A673 (cell line): ENCODE results near the gene LDLRAP1.
"Not testable (repeated sequence)": the region's sequence is repeated elsewhere in the genome, so short reads cannot be mapped to it uniquely, and the experiment has no call there.

Experiments used
- CTCF ChIP-seq: fragments of 300-800, 200-600 bp; sonication (generic); conservative IDR thresholded peaks from 2 replicates; pipeline ENCODE4 v1.5.1; 2017; ENCODE audit warnings: low read depth, mild to moderate bottlenecking, antibody characterized with exemption, low read length, moderate library complexity, mixed read lengths
- EZH2 ChIP-seq: fragments of 200-600 bp; sonication (generic); IDR thresholded peaks from 2 replicates; pipeline ENCODE4 v1.6.1; 2017; ENCODE audit warnings: borderline replicate concordance, low read depth, mild to moderate bottlenecking, mixed read lengths, antibody characterized with exemption, low read length; ENCODE audit not compliant: poor library complexity, severe bottlenecking

GRCh38 chr1:25603779-25604538 lies 60.6 kb downstream of the LDLRAP1 start:
- not testable (repeated sequence) for TF ChIP-seq CTCF, EZH2
